Ovary (tissue), 9 donors: ENCODE measurements around the gene PDP2. TPM values are rescaled to one million over a fixed set of nuclear protein-coding genes. Genes with fewer than 3 reads are reported as not detected.

Experiments
- DNase-seq, 5 donors: peaks; one replicate each; pipeline ENCODE4 v3.0.0-alpha.2; 2019 to 2020
- H3K27ac ChIP-seq, 2 donors: fragments of 200-600 bp; one replicate each; pipeline versions ENCODE4 v1.5.1 to v1.8.0; 2019 to 2022
- H3K27me3 ChIP-seq: fragments of 200-600 bp; one replicate; pipeline ENCODE4 v1.8.0; 2022
- H3K36me3 ChIP-seq: fragments of 200-600 bp; sonication (generic); one replicate; pipeline ENCODE4 v1.5.1; 2019
- H3K4me1 ChIP-seq: one replicate; pipeline ENCODE4 v1.8.1; 2013; ENCODE audit warnings: mild to moderate bottlenecking, moderate library complexity; ENCODE audit not compliant: insufficient read depth
- H3K4me3 ChIP-seq: fragments of 200-600 bp; sonication (generic); one replicate; pipeline ENCODE4 v1.5.1; 2017
- H3K9me3 ChIP-seq, 2 donors: fragments of 200-600 bp in 1 of 2; sonication (generic) in 1 of 2; one replicate each; pipeline versions ENCODE4 v1.5.1 to v1.8.1; 2013 to 2019; ENCODE audit warnings: mild to moderate bottlenecking in 1 of 2, moderate library complexity in 1 of 2
- CTCF ChIP-seq, 3 donors: fragments of 450-650 bp in 2 of 3; fragments of 200-600 bp in 1 of 3; IDR thresholded peaks; one replicate each; pipeline versions ENCODE4 v1.5.1 to v1.8.0; 2016 to 2022; ENCODE audit warnings: antibody characterized with exemption in 3 of 3, mild to moderate bottlenecking in 1 of 3
- EP300 ChIP-seq: sonication (generic); formaldehyde crosslinking; IDR thresholded peaks from one replicate; pipeline ENCODE4 v1.6.1; 2017; ENCODE audit warnings: antibody characterized with exemption
- POLR2A ChIP-seq: fragments of 450-650 bp; IDR thresholded peaks from one replicate; pipeline ENCODE4 v1.6.1; 2017; ENCODE audit warnings: antibody characterized with exemption, mild to moderate bottlenecking, moderate library complexity
- WGBS, 3 donors: extraction: QIAGEN DNeasy Blood & Tissue Kit in 1 of 3; methylation state at CpG; one replicate each; pipeline versions ENCODE4 v1.1.5 to v1.1.7; 2013 to 2017; 5-methylcytosine and 5-hydroxymethylcytosine counted together
- intact Hi-C, 4 donors: fragments of 100-400 bp; cut with DNase I; formaldehyde crosslinking; loops; one replicate each; pipeline versions ENCODE4 v1.11.0 to v1.15.1; 2022 to 2023
- polyA plus RNA-seq, 2 donors: library from polyadenylated mRNA; stranded (reverse); fragments of 200-250 nt in 1 of 2; fragments of 350-450 nt in 1 of 2; fragmentation: Illumina TruSeq in 1 of 2; extraction: RNeasy Lipid Tissue Mini Kit (QIAGEN cat#74804) in 1 of 2; gene quantifications; one replicate each; pipeline ENCODE4 v1.2.3, GENCODE V29; 2013 to 2014
- total RNA-seq, 7 donors: library from RNA; depleted of rRNA in 2 of 7; stranded (reverse); fragments of >200 nt in 2 of 7; fragmentation: NEBNext Ultra II Directional in 3 of 7; extraction: Animal tissue kit (Norgen Biotek cat#: 25700) in 3 of 7; gene quantifications; one replicate each; pipeline versions ENCODE4 v1.1.0 to v1.2.4, GENCODE V29; 2016 to 2023
- donor health status: DM: no; HTN: no; CAD: no; lungs with moderate emphysema.
- donor health status: DM: no; HTN: no; CAD: no.
- donor health status: Bipolar disorder and iron deficiency.
- donor health status: DM: yes; HTN: yes; CAD: no.
- donor health status: DM: no; HTN: no; CAD: no.
- donor health status: DM: yes; HTN: yes; CAD: no.

PDP2 gene
- total and polyA plus RNA-seq, 9 donors = 3.9 to 27.9 (median 18.5) TPM

GRCh38 chr16:66834746-66835145, 45.6 kb upstream of the PDP2 start:
- Histone ChIP-seq H3K9me3 (no peaks in the 10 kb centered on the region), H3K27ac (no peak overlapping the region), H3K4me1 (no peaks in the 10 kb centered on the region), H3K4me3 (no peak overlapping the region), H3K36me3 (no peaks in the 10 kb centered on the region), H3K27me3 (no peaks in the 10 kb centered on the region)
- TF ChIP-seq POLR2A (no peak), CTCF (IDR thresholded peaks at IDR 0.05) (no peak), EP300 (no peak)
- no peak for DNase-seq
- WGBS, 3 donors = 89 to 90% (median 89%) methylated on average over 5 of the region's 5 CpGs
- intact Hi-C loops = no loop called here

GRCh38 chr16:66840883-66841282, 39.4 kb upstream of the PDP2 start:
- no peak for TF ChIP-seq POLR2A
- no peaks in the 10 kb centered on the region for H3K9me3 ChIP-seq
- H3K27ac ChIP-seq = no peak overlapping the region
- intact Hi-C loops = no loop called here
- no peak for DNase-seq
- 30 to 33% (median 33%) methylated on average over 3 of the region's 3 CpGs for WGBS, 3 donors
- no peaks in the 10 kb centered on the region for H3K27me3 ChIP-seq
- H3K4me1 ChIP-seq = peaks cover 7% of the 10 kb centered on the region
- no peaks in the 10 kb centered on the region for H3K36me3 ChIP-seq
- H3K4me3 ChIP-seq = no peak overlapping the region

GRCh38 chr16:66841366-66841765, 38.9 kb upstream of the PDP2 start:
- no peaks in the 10 kb centered on the region for H3K36me3 ChIP-seq
- intact Hi-C loops = no loop called here

GRCh38 chr16:66842765-66843164, 37.5 kb upstream of the PDP2 start:
- TF ChIP-seq CTCF (IDR thresholded peaks at IDR 0.05) = no peak
- no peaks in the 10 kb centered on the region for H3K9me3 ChIP-seq
- H3K4me3 ChIP-seq = no peak overlapping the region
- no peaks in the 10 kb centered on the region for H3K27me3 ChIP-seq
- H3K27ac ChIP-seq = no peak overlapping the region
- peak in 1 of 5 donors; percentile 15 for DNase-seq
- no peaks in the 10 kb centered on the region for H3K36me3 ChIP-seq
- intact Hi-C loops = no loop called here
- WGBS, 3 donors = 61 to 64% (median 63%) methylated on average over 7 of the region's 7 CpGs
- peaks cover 7% of the 10 kb centered on the region for H3K4me1 ChIP-seq

More at GRCh38 chr16:66841366-66841765, 38.9 kb upstream of the PDP2 start:
- Histone ChIP-seq H3K9me3 (no peaks in the 10 kb centered on the region), H3K27ac (no peak overlapping the region), H3K4me1 (peaks cover 7% of the 10 kb centered on the region), H3K27me3 (no peaks in the 10 kb centered on the region), H3K4me3 (no peak overlapping the region)
- no peak for TF ChIP-seq EP300
- no peak for TF ChIP-seq POLR2A
- no peak for TF ChIP-seq CTCF (IDR thresholded peaks at IDR 0.05)
- no peak for DNase-seq
- WGBS, 3 donors = 81 to 85% (median 83%) methylated on average over 4 of the region's 4 CpGs

- TF ChIP-seq POLR2A (no peak), CTCF (IDR thresholded peaks at IDR 0.05) (no peak), EP300 (no peak)
- Histone ChIP-seq H3K27ac (no peak overlapping the region), H3K27me3 (no peaks in the 10 kb centered on the region), H3K9me3 (no peaks in the 10 kb centered on the region), H3K4me1 (peaks cover 7% of the 10 kb centered on the region), H3K36me3 (no peaks in the 10 kb centered on the region), H3K4me3 (no peak overlapping the region)
- intact Hi-C loops = no loop called here
- WGBS, 3 donors = 92 to 96% (median 93%) methylated on average over 2 of the region's 2 CpGs
- peak in 1 of 5 donors; percentile 1 for DNase-seq
Observed at GRCh38 chr16:66843191-66843590, 37.1 kb upstream of the PDP2 start.
